ENCODE data around the gene ANKRD28. TPM values are rescaled to one million over a fixed set of nuclear protein-coding genes. Genes with fewer than 3 reads are reported as not detected.
"Not testable (repeated sequence)": the region's sequence is repeated elsewhere in the genome, so short reads cannot be mapped to it uniquely, and the experiment has no call there.

The ANKRD28 gene
- total RNA-seq (2021; fragmentation: NEBNext Ultra II Directional; extraction: Animal tissue kit (Norgen Biotek cat#: 25700)), result 10 to 100 TPM; 80.4 to 96.3 (median 90.4) TPM
- long read RNA-seq, full-length matches to known transcripts, result 3 of 33 reads
- long read RNA-seq, partial matches to known transcripts, result 11 of 33 reads
- long read RNA-seq, other reads (novel, unspliced or antisense), result 19 of 33 reads

GRCh38 chr3:15797642-15798303 is at the start of gene ANKRD28:
Gene ANKRD28 (minus strand): TSS chr3:15797979. CDS start chr3:15796521, 1,458 bp downstream.
- H3K4me3 Mint-ChIP-seq, result peak within 1 kb of the TSS; percentile 94
- peak; percentile 99 for DNase-seq
- H3K27me3 Mint-ChIP-seq (ENCODE audit: insufficient read depth), result peaks cover 13% of the 10 kb centered on the region
- peak; percentile 66 for TF ChIP-seq CTCF (IDR thresholded peaks at IDR 0.05)
- no peaks in the 10 kb centered on the region for H3K9me3 Mint-ChIP-seq
- H3K36me3 Mint-ChIP-seq (ENCODE audit: low read depth), result peaks cover 44% of the 10 kb centered on the region
- peaks cover 63% of the 10 kb centered on the region for H3K4me1 Mint-ChIP-seq (ENCODE audit: low read depth)
- peak within 1 kb of the TSS; percentile 98 for H3K27ac Mint-ChIP-seq

- Mint-ChIP-seq H3K9me3 (no peaks in the 10 kb centered on the region), H3K27ac (no peak overlapping the region), H3K36me3 (ENCODE audit: low read depth) (0 out of 2 replicates have a peak, but pooled peaks cover 6% of the 10 kb centered on the region)
These were observed 49.5 kb upstream of the ANKRD28 start for GRCh38 chr3:15847239-15847638.

GRCh38 chr3:15846606-15847005 is 48.8 kb upstream of the ANKRD28 start:
- H3K36me3 Mint-ChIP-seq (ENCODE audit: low read depth), result 0 out of 2 replicates have a peak, but pooled peaks cover 6% of the 10 kb centered on the region
- DNase-seq, result no peak
- H3K4me1 Mint-ChIP-seq (ENCODE audit: low read depth), result peaks cover 8% of the 10 kb centered on the region; the same call in 1 of the 2 replicates
- H3K27me3 Mint-ChIP-seq (ENCODE audit: insufficient read depth), result peaks cover 1% of the 10 kb centered on the region; the same call in 1 of the 2 replicates
- H3K9me3 Mint-ChIP-seq, result no peaks in the 10 kb centered on the region
- H3K27ac Mint-ChIP-seq, result no peak overlapping the region
- H3K4me3 Mint-ChIP-seq, result no peak overlapping the region
- no peak for TF ChIP-seq CTCF (IDR thresholded peaks at IDR 0.05)

More at GRCh38 chr3:15847239-15847638, 49.5 kb upstream of the ANKRD28 start:
- peaks cover 1% of the 10 kb centered on the region; the same call in 1 of the 2 replicates for H3K27me3 Mint-ChIP-seq (ENCODE audit: insufficient read depth)
- H3K4me3 Mint-ChIP-seq, result no peak overlapping the region
- TF ChIP-seq CTCF (IDR thresholded peaks at IDR 0.05), result no peak
- DNase-seq, result no peak
- H3K4me1 Mint-ChIP-seq (ENCODE audit: low read depth), result peaks cover 8% of the 10 kb centered on the region; the same call in 1 of the 2 replicates

- H3K36me3 Mint-ChIP-seq (ENCODE audit: low read depth), result peaks cover 1% of the 10 kb centered on the region
- no peak for DNase-seq
- no peak for TF ChIP-seq CTCF (IDR thresholded peaks at IDR 0.05)
- H3K27ac Mint-ChIP-seq, result no peak overlapping the region
- H3K4me3 Mint-ChIP-seq, result no peak overlapping the region
- H3K27me3 Mint-ChIP-seq (ENCODE audit: insufficient read depth), result peaks cover 1% of the 10 kb centered on the region; the same call in 1 of the 2 replicates
- peaks cover 7% of the 10 kb centered on the region for H3K9me3 Mint-ChIP-seq
- H3K4me1 Mint-ChIP-seq (ENCODE audit: low read depth), result peaks cover 8% of the 10 kb centered on the region; the same call in 1 of the 2 replicates
These were observed 47.7 kb upstream of the ANKRD28 start for GRCh38 chr3:15845475-15845874.

GRCh38 chr3:15844889-15845288 is 47.1 kb upstream of the ANKRD28 start:
- H3K27me3 Mint-ChIP-seq (ENCODE audit: insufficient read depth), result peaks cover 1% of the 10 kb centered on the region; the same call in 1 of the 2 replicates
- peaks cover 13% of the 10 kb centered on the region for H3K9me3 Mint-ChIP-seq
- TF ChIP-seq CTCF (IDR thresholded peaks at IDR 0.05), result no peak
- no peak overlapping the region for H3K27ac Mint-ChIP-seq
- DNase-seq, result no peak
- peaks cover 8% of the 10 kb centered on the region; the same call in 1 of the 2 replicates for H3K4me1 Mint-ChIP-seq (ENCODE audit: low read depth)
- H3K36me3 Mint-ChIP-seq (ENCODE audit: low read depth), result peaks cover 7% of the 10 kb centered on the region
- H3K4me3 Mint-ChIP-seq, result no peak overlapping the region

- Mint-ChIP-seq H3K36me3 (ENCODE audit: low read depth) (peaks cover 15% of the 10 kb centered on the region), H3K4me1 (ENCODE audit: low read depth) (peaks cover 14% of the 10 kb centered on the region; the same call in 1 of the 2 replicates), H3K9me3 (peaks cover 20% of the 10 kb centered on the region)
- not testable (repeated sequence) for H3K27ac Mint-ChIP-seq; DNase-seq; H3K27me3 Mint-ChIP-seq (ENCODE audit: insufficient read depth); H3K4me3 Mint-ChIP-seq
These were observed 43.6 kb upstream of the ANKRD28 start for GRCh38 chr3:15841091-15841973.

Data from HFFc6 (cell line).